Esophagus muscularis mucosa (tissue), 4 donors: ENCODE data around the gene NAT9. TPM values are rescaled to one million over a fixed set of nuclear protein-coding genes. Genes with fewer than 3 reads are reported as not detected.
A peak's percentile ranks its signal among the peaks of the same experiment; 100 is the strongest.

Experiments
- DNase-seq: peaks from one replicate; pipeline ENCODE4 v3.0.0-alpha.2; 2017; ENCODE audit errors: extremely low spot score
- H3K27ac ChIP-seq, 4 donors: fragments of 200-600 bp; sonication (generic); replicated peaks in 1 of 4; 1 replicate in 3 of 4; 2 replicates in 1 of 4; pipeline ENCODE4 v1.5.1; 2016 to 2019; ENCODE audit warnings: mild to moderate bottlenecking in 1 of 4
- H3K27me3 ChIP-seq, 4 donors: fragments of 200-600 bp; sonication (generic); one replicate each; pipeline versions ENCODE4 v1.5.1 to v1.6.0; 2016 to 2019
- H3K36me3 ChIP-seq, 4 donors: fragments of 200-600 bp; sonication (generic); one replicate each; pipeline ENCODE4 v1.5.1; 2016 to 2019
- H3K4me1 ChIP-seq, 4 donors: fragments of 200-600 bp; sonication (generic); one replicate each; pipeline ENCODE4 v1.5.1; 2016 to 2019
- H3K4me3 ChIP-seq, 4 donors: fragments of 200-600 bp; sonication (generic); 1 replicate in 2 of 4; 2 replicates in 2 of 4; pipeline ENCODE4 v1.5.1; 2016 to 2019; ENCODE audit warnings: mild to moderate bottlenecking in 4 of 4, moderate library complexity in 1 of 4
- H3K9me3 ChIP-seq, 4 donors: fragments of 200-600 bp; sonication (generic); 1 replicate in 3 of 4; 2 replicates in 1 of 4; pipeline ENCODE4 v1.5.1; 2016 to 2019
- EP300 ChIP-seq: sonication (generic); formaldehyde crosslinking; IDR thresholded peaks from one replicate; pipeline ENCODE4 v1.6.1; 2017; ENCODE audit warnings: antibody characterized with exemption
- POLR2A ChIP-seq: fragments of 450-650 bp; IDR thresholded peaks from one replicate; pipeline ENCODE4 v1.6.1; 2017; ENCODE audit warnings: antibody characterized with exemption, moderate library complexity, mild to moderate bottlenecking, low read depth
- POLR2AphosphoS5 ChIP-seq, 2 donors: sonication (generic); formaldehyde crosslinking; IDR thresholded peaks; one replicate each; pipeline ENCODE4 v1.6.1; 2017; ENCODE audit warnings: antibody characterized with exemption in 2 of 2
- WGBS: methylation state at CpG from one replicate; pipeline ENCODE4 v1.1.5; 2018; 5-methylcytosine and 5-hydroxymethylcytosine counted together
- intact Hi-C: fragments of 100-400 bp; cut with DNase I; formaldehyde crosslinking; loops from one replicate; pipeline ENCODE4 v1.15.1; 2023
- total RNA-seq, 4 donors: library from RNA; depleted of rRNA; stranded (reverse); fragments of >200 nt; gene quantifications; one replicate each; pipeline versions ENCODE4 v1.1.0 to v1.2.1, GENCODE V29; 2016
- TF ChIP-seq, protein P1 (sequence below), 3 experiments: fragments of 200-600 bp in 2 of 3; fragments of 450-650 bp in 1 of 3; sonication (generic) in 2 of 3; IDR thresholded peaks; one replicate each; pipeline ENCODE4 v1.5.1; 2017 to 2019; ENCODE audit warnings: antibody characterized with exemption in 3 of 3, mild to moderate bottlenecking in 2 of 3, moderate library complexity in 1 of 3

NAT9 gene
- total RNA-seq, 4 donors from 2014 or later: 10.4 to 22.4 (median 17.7) TPM

DNA sequence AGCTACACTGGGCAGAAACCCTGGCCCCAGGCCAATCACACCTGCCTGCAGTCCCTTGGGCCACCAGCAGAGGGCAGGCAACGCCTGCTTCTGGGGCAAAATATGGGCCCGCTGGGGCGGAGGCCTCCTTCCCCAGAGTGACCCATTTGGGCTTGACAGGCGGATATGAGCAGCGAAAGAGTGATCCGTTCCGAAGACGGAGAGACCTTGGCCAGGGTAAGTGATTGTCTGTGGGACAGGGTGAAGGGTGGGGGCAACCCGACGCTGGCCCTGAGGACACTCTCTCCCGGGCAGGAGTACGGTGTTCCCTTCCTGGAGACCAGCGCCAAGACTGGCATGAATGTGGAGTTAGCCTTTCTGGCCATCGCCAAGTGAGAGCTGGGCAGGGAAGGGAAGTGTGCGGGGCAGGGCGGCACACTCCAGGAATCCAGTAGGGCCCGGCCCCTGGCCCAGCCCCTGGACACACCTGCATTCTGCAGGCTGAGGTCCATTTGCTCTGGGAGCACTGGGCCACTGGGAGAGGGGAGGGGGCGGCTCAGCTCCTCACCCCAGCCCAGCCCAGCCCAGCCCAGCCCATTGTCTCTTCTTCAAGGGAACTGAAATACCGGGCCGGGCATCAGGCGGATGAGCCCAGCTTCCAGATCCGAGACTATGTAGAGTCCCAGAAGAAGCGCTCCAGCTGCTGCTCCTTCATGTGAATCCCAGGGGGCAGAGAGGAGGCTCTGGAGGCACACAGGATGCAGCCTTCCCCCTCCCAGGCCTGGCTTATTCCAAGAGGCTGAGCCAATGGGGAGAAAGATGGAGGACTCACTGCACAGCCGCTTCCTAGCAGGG is 31.2 kb downstream of the NAT9 start:
- Histone ChIP-seq H3K4me3 (peak overlapping the region; percentile 25 to 48 (median 40)), H3K4me1 (peaks cover 23 to 58% (median 45%) of the 10 kb centered on the region in 4 donors), H3K9me3 (no peaks in the 10 kb centered on the region), H3K27me3 (peaks cover 0 to 74% (median 2%) of the 10 kb centered on the region in 4 donors), H3K27ac (peak overlapping the region; percentile 46 to 69 (median 54)), H3K36me3 (no peaks in the 10 kb centered on the region)
- intact Hi-C loops: loop anchor here (2.0 kb wide), 1 partner anchor 120 kb away; no protein-coding TSS in a partner anchor
- DNase-seq: peak; percentile 96
- TF ChIP-seq, protein P1, sequence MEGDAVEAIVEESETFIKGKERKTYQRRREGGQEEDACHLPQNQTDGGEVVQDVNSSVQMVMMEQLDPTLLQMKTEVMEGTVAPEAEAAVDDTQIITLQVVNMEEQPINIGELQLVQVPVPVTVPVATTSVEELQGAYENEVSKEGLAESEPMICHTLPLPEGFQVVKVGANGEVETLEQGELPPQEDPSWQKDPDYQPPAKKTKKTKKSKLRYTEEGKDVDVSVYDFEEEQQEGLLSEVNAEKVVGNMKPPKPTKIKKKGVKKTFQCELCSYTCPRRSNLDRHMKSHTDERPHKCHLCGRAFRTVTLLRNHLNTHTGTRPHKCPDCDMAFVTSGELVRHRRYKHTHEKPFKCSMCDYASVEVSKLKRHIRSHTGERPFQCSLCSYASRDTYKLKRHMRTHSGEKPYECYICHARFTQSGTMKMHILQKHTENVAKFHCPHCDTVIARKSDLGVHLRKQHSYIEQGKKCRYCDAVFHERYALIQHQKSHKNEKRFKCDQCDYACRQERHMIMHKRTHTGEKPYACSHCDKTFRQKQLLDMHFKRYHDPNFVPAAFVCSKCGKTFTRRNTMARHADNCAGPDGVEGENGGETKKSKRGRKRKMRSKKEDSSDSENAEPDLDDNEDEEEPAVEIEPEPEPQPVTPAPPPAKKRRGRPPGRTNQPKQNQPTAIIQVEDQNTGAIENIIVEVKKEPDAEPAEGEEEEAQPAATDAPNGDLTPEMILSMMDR (IDR thresholded peaks at IDR 0.05): peak in 2 of 3 experiments; percentile 99 to 100
- TF ChIP-seq POLR2AphosphoS5 (IDR thresholded peaks at IDR 0.05) (peak; percentile 77 to 81), POLR2A (no peak), EP300 (no peak)
- 37% methylated on average over 24 of the region's 24 CpGs for WGBS

DNA sequence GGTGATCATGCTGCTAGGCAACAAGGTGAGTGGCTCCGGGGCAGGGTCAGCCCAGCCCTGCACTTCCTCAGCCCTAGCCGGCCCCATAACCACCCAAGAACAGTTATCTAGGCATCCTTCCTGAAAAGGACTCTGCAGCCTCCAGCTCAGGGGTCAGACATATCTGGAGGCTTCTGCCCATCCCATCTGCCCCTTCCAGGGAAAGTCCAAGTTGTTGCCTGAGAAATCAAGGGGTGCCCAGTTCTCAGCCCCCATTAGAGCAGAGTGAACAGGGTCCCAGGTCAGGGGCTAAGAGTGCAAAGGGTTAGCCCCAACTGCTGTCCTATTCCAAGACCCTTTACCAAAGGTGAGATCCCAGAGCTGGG is 31.8 kb downstream of the NAT9 start:
- Histone ChIP-seq H3K36me3 (no peaks in the 10 kb centered on the region), H3K27ac (no peak overlapping the region), H3K27me3 (peaks cover 0 to 77% (median 4%) of the 10 kb centered on the region in 4 donors), H3K4me3 (peak overlapping the region in 1 of 4 donors; percentile 25), H3K4me1 (peaks cover 23 to 52% (median 39%) of the 10 kb centered on the region in 4 donors), H3K9me3 (no peaks in the 10 kb centered on the region)
- WGBS: 38% methylated on average over 2 of the region's 2 CpGs
- intact Hi-C loops: loop anchor here (2.0 kb wide), 1 partner anchor 120 kb away; no protein-coding TSS in a partner anchor
- DNase-seq: no peak
- TF ChIP-seq, protein P1 (IDR thresholded peaks at IDR 0.05): no peak
- TF ChIP-seq EP300: no peak
- TF ChIP-seq POLR2AphosphoS5 (IDR thresholded peaks at IDR 0.05): no peak
- no peak for TF ChIP-seq POLR2A

DNA sequence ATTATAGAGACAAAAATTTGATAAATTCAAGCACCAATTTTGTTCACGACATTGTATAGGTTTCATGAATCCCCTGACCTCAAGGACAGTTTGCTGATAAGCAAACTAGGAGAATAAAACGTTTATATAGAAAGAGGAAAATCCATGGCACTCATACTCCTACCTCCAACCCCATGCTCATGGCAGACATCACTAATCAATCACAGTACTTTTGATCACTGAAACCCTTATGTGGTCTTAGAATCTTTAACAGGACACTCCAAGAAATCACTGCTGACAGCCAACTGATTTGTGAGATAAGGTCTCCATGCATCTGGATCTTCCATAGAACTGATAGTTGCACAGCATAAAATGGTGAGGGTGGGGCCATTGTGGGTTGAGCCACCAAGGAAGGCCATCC is 32.4 kb downstream of the NAT9 start:
- no peaks in the 10 kb centered on the region for H3K36me3 ChIP-seq
- H3K4me1 ChIP-seq: peaks cover 23 to 48% (median 35%) of the 10 kb centered on the region in 4 donors
- TF ChIP-seq, protein P1 (IDR thresholded peaks at IDR 0.05): no peak
- no peak for TF ChIP-seq POLR2A
- no peaks in the 10 kb centered on the region for H3K9me3 ChIP-seq
- 76% methylated on average over 2 of the region's 2 CpGs for WGBS
- no peak for DNase-seq
- no peak overlapping the region for H3K27ac ChIP-seq
- H3K4me3 ChIP-seq: no peak overlapping the region
- intact Hi-C loops: loop anchor here (2.0 kb wide), 1 partner anchor 121 kb away; no protein-coding TSS in a partner anchor
- H3K27me3 ChIP-seq: peaks cover 0 to 77% (median 6%) of the 10 kb centered on the region in 4 donors

DNA sequence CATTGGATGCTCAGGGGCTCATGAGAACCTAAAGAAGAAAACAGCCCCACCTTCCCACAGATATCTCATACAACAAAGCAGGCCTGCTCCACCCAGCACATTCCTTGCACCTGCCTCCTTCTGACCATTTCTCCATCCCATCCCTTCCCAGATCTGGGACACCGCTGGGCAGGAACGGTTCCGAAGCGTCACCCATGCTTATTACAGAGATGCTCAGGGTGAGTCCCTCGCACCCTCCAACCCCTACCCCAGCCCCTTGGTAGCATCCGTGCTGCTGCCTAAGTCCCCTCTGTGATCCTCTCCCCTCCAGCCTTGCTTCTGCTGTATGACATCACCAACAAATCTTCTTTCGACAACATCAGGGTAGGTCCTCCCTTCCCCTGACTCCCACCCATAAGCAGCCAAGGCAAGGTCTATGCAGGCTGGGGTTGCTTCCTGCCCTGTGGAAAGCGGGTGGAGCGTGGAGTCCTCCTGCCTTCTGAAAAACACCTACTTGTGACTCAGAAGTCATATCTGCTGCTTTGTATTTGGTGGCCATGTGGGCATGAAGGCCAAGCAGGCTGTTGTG is 33.1 kb downstream of the NAT9 start:
- no peaks in the 10 kb centered on the region for H3K36me3 ChIP-seq
- no peak overlapping the region for H3K4me3 ChIP-seq
- H3K27ac ChIP-seq: no peak overlapping the region
- intact Hi-C loops: no loop called here
- peaks cover 0 to 82% (median 13%) of the 10 kb centered on the region in 4 donors for H3K27me3 ChIP-seq
- no peak for DNase-seq
- H3K4me1 ChIP-seq: peaks cover 28 to 51% (median 39%) of the 10 kb centered on the region in 4 donors
- WGBS: 86% methylated on average over 9 of the region's 9 CpGs
- no peak for TF ChIP-seq EP300
- TF ChIP-seq, protein P1 (IDR thresholded peaks at IDR 0.05): no peak
- TF ChIP-seq POLR2AphosphoS5 (IDR thresholded peaks at IDR 0.05): no peak
- TF ChIP-seq POLR2A: no peak
- no peaks in the 10 kb centered on the region for H3K9me3 ChIP-seq
